Astrocyte (in vitro differentiated cells and primary cell): Measurements from ENCODE around the gene TRMT10A. TPM values are rescaled to one million over a fixed set of nuclear protein-coding genes. Genes with fewer than 3 reads are reported as not detected.

Source experiments
- DNase-seq: peaks from one replicate; pipeline ENCODE4 v3.0.0-alpha.2; 2010; ENCODE audit warnings: low read depth
- FAIRE-seq: peaks from 2 replicates; lab custom pipeline; 2011; peaks lifted over from hg19 to GRCh38; lab: Jason Lieb, UNC
- H2AFZ ChIP-seq: 2 replicates; pipeline ENCODE4 v1.6.0; 2012; ENCODE audit warnings: low read depth, low read length, inconsistent platforms
- H3K27ac ChIP-seq: 2 replicates; pipeline ENCODE4 v1.5.1; 2011; ENCODE audit warnings: low read depth, low read length, inconsistent platforms
- H3K27me3 ChIP-seq: 2 replicates; pipeline ENCODE4 v1.6.0; 2011; ENCODE audit warnings: low read length, inconsistent platforms; ENCODE audit not compliant: insufficient read depth
- H3K36me3 ChIP-seq: 2 replicates; pipeline ENCODE4 v1.5.1; 2011; ENCODE audit warnings: low read length, inconsistent platforms; ENCODE audit not compliant: insufficient read depth
- H3K4me1 ChIP-seq: 2 replicates; pipeline ENCODE4 v1.5.1; 2011; ENCODE audit warnings: low read length, inconsistent platforms; ENCODE audit not compliant: insufficient read depth
- H3K4me2 ChIP-seq: 2 replicates; pipeline ENCODE4 v1.6.0; 2012; ENCODE audit warnings: low read length, inconsistent platforms
- H3K4me3 ChIP-seq: 2 replicates; pipeline ENCODE4 v1.5.1; 2011; ENCODE audit warnings: low read depth, mild to moderate bottlenecking, low read length, inconsistent platforms; ENCODE audit not compliant: insufficient read depth
- H3K79me2 ChIP-seq: 2 replicates; pipeline ENCODE4 v1.6.0; 2012; ENCODE audit warnings: mild to moderate bottlenecking, low read length, inconsistent platforms; ENCODE audit not compliant: insufficient read depth
- H3K9ac ChIP-seq: 2 replicates; pipeline ENCODE4 v1.6.0; 2012; ENCODE audit warnings: mild to moderate bottlenecking, low read length, inconsistent platforms
- H3K9me3 ChIP-seq: 2 replicates; pipeline ENCODE4 v1.5.1; 2012; ENCODE audit warnings: low read depth, mild to moderate bottlenecking, low read length, inconsistent platforms; ENCODE audit not compliant: insufficient read depth
- H4K20me1 ChIP-seq: 2 replicates; pipeline ENCODE4 v1.6.0; 2012; ENCODE audit warnings: low read length, inconsistent platforms; ENCODE audit not compliant: insufficient read depth
- H3K27ac Mint-ChIP-seq: one replicate; pipeline ENCODE4 v1.8.0; 2021; ENCODE audit warnings: mild to moderate bottlenecking, mixed read lengths; ENCODE audit not compliant: unreplicated experiment
- H3K27me3 Mint-ChIP-seq: one replicate; pipeline ENCODE4 v1.8.0; 2021; ENCODE audit warnings: low read depth, mixed read lengths; ENCODE audit not compliant: unreplicated experiment
- H3K36me3 Mint-ChIP-seq: one replicate; pipeline ENCODE4 v1.8.0; 2021; ENCODE audit warnings: low read depth, mixed read lengths; ENCODE audit not compliant: unreplicated experiment
- H3K4me1 Mint-ChIP-seq: one replicate; pipeline ENCODE4 v1.8.0; 2021; ENCODE audit warnings: low read depth, mixed read lengths; ENCODE audit not compliant: unreplicated experiment
- H3K4me3 Mint-ChIP-seq: one replicate; pipeline ENCODE4 v1.8.0; 2021; ENCODE audit warnings: mild to moderate bottlenecking, moderate library complexity, mixed read lengths; ENCODE audit not compliant: unreplicated experiment
- H3K9me3 Mint-ChIP-seq: one replicate; pipeline ENCODE4 v1.8.0; 2021; ENCODE audit warnings: mild to moderate bottlenecking, mixed read lengths; ENCODE audit not compliant: unreplicated experiment
- EZH2 ChIP-seq: IDR thresholded peaks from 2 replicates; pipeline ENCODE4 v1.6.1; 2012; ENCODE audit warnings: mild to moderate bottlenecking, low read length, inconsistent platforms; ENCODE audit not compliant: insufficient read depth
- total RNA-seq: library from RNA; stranded (reverse); gene quantifications from 2 replicates; pipeline ENCODE4 v1.2.1, GENCODE V29; 2021
- TF ChIP-seq, protein P1 (sequence below): IDR thresholded peaks from 2 replicates; pipeline ENCODE4 v1.5.1; 2011; ENCODE audit warnings: low read depth, mild to moderate bottlenecking, inconsistent platforms, low read length, moderate library complexity; ENCODE audit not compliant: insufficient read depth

The TRMT10A gene
- total RNA-seq, 1 donor from 2014 or later: 11.8 TPM

DNA sequence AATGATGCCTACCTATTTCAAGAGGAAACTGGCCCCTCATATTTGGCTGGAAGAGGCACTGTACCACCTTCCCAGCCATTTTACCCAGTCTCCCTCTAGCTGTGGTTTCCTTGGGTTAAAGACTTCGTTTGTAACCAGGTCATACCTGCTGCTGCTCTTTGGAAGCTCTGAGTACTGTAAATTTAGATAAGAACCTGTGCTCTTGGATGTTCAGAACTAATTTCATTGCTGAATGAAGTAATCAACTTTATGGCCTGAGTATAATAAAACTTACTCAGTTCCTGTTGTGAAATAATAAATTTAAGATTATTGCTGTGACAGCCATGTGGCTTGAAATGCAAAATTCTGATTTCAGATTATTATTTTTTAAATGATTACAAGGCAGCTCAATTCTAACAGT lies 23.0 kb upstream of the TRMT10A start:
- no peaks in the 10 kb centered on the region for H3K36me3 ChIP-seq
- no peaks in the 10 kb centered on the region for H3K9me3 ChIP-seq
- H3K36me3 Mint-ChIP-seq: no peaks in the 10 kb centered on the region
- no peaks in the 10 kb centered on the region for H3K79me2 ChIP-seq
- no peaks in the 10 kb centered on the region for H3K9me3 Mint-ChIP-seq
- H3K27ac Mint-ChIP-seq: no peak overlapping the region
- no peak overlapping the region for H3K4me3 ChIP-seq
- no peak overlapping the region for H3K27ac ChIP-seq
- DNase-seq: no peak
- no peaks in the 10 kb centered on the region for H3K27me3 ChIP-seq
- H3K4me2 ChIP-seq: no peak overlapping the region
- no peak overlapping the region for H3K4me3 Mint-ChIP-seq
- peaks cover 14% of the 10 kb centered on the region for H3K4me1 Mint-ChIP-seq
- no peaks in the 10 kb centered on the region for H3K27me3 Mint-ChIP-seq
- no peak overlapping the region for H2AFZ ChIP-seq
- no peak for FAIRE-seq
- no peak for TF ChIP-seq EZH2
- TF ChIP-seq, protein P1, sequence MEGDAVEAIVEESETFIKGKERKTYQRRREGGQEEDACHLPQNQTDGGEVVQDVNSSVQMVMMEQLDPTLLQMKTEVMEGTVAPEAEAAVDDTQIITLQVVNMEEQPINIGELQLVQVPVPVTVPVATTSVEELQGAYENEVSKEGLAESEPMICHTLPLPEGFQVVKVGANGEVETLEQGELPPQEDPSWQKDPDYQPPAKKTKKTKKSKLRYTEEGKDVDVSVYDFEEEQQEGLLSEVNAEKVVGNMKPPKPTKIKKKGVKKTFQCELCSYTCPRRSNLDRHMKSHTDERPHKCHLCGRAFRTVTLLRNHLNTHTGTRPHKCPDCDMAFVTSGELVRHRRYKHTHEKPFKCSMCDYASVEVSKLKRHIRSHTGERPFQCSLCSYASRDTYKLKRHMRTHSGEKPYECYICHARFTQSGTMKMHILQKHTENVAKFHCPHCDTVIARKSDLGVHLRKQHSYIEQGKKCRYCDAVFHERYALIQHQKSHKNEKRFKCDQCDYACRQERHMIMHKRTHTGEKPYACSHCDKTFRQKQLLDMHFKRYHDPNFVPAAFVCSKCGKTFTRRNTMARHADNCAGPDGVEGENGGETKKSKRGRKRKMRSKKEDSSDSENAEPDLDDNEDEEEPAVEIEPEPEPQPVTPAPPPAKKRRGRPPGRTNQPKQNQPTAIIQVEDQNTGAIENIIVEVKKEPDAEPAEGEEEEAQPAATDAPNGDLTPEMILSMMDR: no peak
- no peak overlapping the region for H3K9ac ChIP-seq
- H4K20me1 ChIP-seq: no peaks in the 10 kb centered on the region
- no peaks in the 10 kb centered on the region for H3K4me1 ChIP-seq

DNA sequence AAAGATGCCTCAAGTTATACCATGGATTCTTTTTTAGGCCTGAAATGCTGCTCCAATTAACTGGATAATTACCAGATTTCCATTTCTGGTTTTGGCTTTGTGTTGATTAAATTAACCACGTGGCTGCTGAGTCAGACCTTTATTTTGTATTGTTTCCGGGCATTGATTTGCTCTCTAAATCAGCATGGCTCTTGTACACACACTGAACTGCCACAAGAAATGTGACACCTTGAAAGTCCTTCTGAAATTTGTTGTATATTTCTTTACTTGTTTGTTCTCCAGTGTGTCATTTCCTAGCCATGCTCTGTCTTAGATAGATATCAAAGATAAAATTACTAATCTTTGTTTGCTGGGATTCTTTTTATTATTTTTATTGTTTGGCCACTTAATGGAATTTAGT lies 22.5 kb upstream of the TRMT10A start:
- no peak overlapping the region for H3K27ac Mint-ChIP-seq
- TF ChIP-seq EZH2: no peak
- TF ChIP-seq, protein P1: no peak
- FAIRE-seq: no peak

DNA sequence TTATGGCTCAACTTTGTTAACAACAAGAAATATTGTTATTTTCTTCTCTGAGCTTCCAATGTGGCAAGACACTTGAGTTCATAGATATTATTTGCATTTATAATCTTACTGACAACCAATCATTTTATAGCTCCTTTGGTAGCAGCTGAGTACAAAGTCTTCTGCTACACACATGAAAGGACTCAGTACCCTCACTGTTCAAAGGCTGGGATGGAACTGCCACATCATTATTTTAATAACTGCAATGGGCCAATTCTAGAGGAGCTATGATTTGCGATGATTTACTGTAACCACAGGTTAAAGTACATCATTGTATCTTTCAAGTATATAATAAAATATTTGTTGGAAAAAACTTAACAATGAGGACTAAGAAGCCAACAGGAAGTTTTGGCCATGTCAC lies 21.7 kb upstream of the TRMT10A start:
- Histone ChIP-seq H3K27me3 (no peaks in the 10 kb centered on the region), H3K4me3 (no peak overlapping the region), H3K9ac (no peak overlapping the region), H2AFZ (no peak overlapping the region), H3K27ac (no peak overlapping the region), H3K4me2 (no peak overlapping the region), H4K20me1 (no peaks in the 10 kb centered on the region), H3K36me3 (no peaks in the 10 kb centered on the region), H3K4me1 (no peaks in the 10 kb centered on the region), H3K9me3 (no peaks in the 10 kb centered on the region), H3K79me2 (no peaks in the 10 kb centered on the region)
- Mint-ChIP-seq H3K36me3 (no peaks in the 10 kb centered on the region), H3K4me3 (no peak overlapping the region), H3K4me1 (peaks cover 14% of the 10 kb centered on the region), H3K9me3 (no peaks in the 10 kb centered on the region), H3K27ac (no peak overlapping the region), H3K27me3 (no peaks in the 10 kb centered on the region)
- TF ChIP-seq, protein P1: no peak
- FAIRE-seq: no peak
- DNase-seq: no peak

More for the DNA sequence above, 22.5 kb upstream of the TRMT10A start:
- no peaks in the 10 kb centered on the region for H3K36me3 Mint-ChIP-seq
- Histone ChIP-seq H2AFZ (no peak overlapping the region), H3K9me3 (no peaks in the 10 kb centered on the region), H3K27me3 (no peaks in the 10 kb centered on the region), H3K4me3 (no peak overlapping the region), H3K36me3 (no peaks in the 10 kb centered on the region), H4K20me1 (no peaks in the 10 kb centered on the region), H3K27ac (no peak overlapping the region), H3K4me2 (no peak overlapping the region), H3K79me2 (no peaks in the 10 kb centered on the region), H3K9ac (no peak overlapping the region), H3K4me1 (no peaks in the 10 kb centered on the region)
- H3K4me1 Mint-ChIP-seq: peaks cover 14% of the 10 kb centered on the region
- no peak for DNase-seq
- no peaks in the 10 kb centered on the region for H3K27me3 Mint-ChIP-seq
- H3K9me3 Mint-ChIP-seq: no peaks in the 10 kb centered on the region
- no peak overlapping the region for H3K4me3 Mint-ChIP-seq
